IMR-90 (cell line): Measurements from ENCODE around the gene PLCG1. TPM values are rescaled to one million over a fixed set of nuclear protein-coding genes. Genes with fewer than 3 reads are reported as not detected.

Experiments used
- ATAC-seq: fragments of 200-7000 bp; cut with Tn5 transposase; 2 replicates; pipeline ENCODE4 v1.9.1; 2020; ENCODE audit warnings: low read depth, mild to moderate bottlenecking, moderate library complexity
- BruUV-seq: library from RNA; stranded (reverse); fragments of 400-500 nt; replicated peaks from 2 replicates; lab custom pipeline; 2021; lab: Mats Ljungman, UMichigan
- CTCF ChIA-PET: fragments of 300-600 bp; formaldehyde crosslinking; extraction: SDS; loops from one replicate; lab custom pipeline; 2021; ENCODE audit warnings: antibody characterized with exemption; lab: Yijun Ruan, JAX
- POLR2A ChIA-PET: fragments of 300-600 bp; sonication (Branson Sonifier 250); formaldehyde crosslinking; loops from one replicate; lab custom pipeline; 2022; ENCODE audit warnings: antibody characterized with exemption; ENCODE audit not compliant: unreplicated experiment; lab: Charles Lee
- DNase-seq: peaks from one replicate; pipeline ENCODE4 v3.0.0; 2013
- H2AFZ ChIP-seq: replicated peaks from 2 replicates; pipeline ENCODE3; 2013; ENCODE audit warnings: low read length, mild to moderate bottlenecking; ENCODE audit not compliant: poor library complexity
- H2AK5ac ChIP-seq: 2 replicates; pipeline ENCODE4 v1.6.1; 2013; ENCODE audit warnings: low read depth, low read length, inconsistent platforms
- H2AK9ac ChIP-seq: replicated peaks from 2 replicates; pipeline ENCODE3; 2013; ENCODE audit warnings: mild to moderate bottlenecking, low read depth, low read length, moderate library complexity; ENCODE audit not compliant: poor library complexity
- H2BK120ac ChIP-seq: 2 replicates; pipeline ENCODE4 v1.6.1; 2013; ENCODE audit warnings: low read depth, low read length, inconsistent platforms
- H2BK15ac ChIP-seq: 3 replicates; pipeline ENCODE4 v1.6.1; 2013; ENCODE audit warnings: low read depth, low read length, inconsistent platforms
- H2BK20ac ChIP-seq: 2 replicates; pipeline ENCODE4 v1.6.1; 2013; ENCODE audit warnings: low read depth, mild to moderate bottlenecking, inconsistent platforms, low read length, moderate library complexity
- H2BK5ac ChIP-seq: 2 replicates; pipeline ENCODE4 v1.6.1; 2013; ENCODE audit warnings: mild to moderate bottlenecking, low read depth, low read length, inconsistent platforms; ENCODE audit not compliant: poor library complexity, severe bottlenecking
- H3K14ac ChIP-seq: replicated peaks from 2 replicates; pipeline ENCODE4 v1.6.1; 2013; ENCODE audit warnings: low read depth, low read length, inconsistent platforms
- H3K18ac ChIP-seq: 2 replicates; pipeline ENCODE4 v1.6.1; 2013; ENCODE audit warnings: low read depth, low read length, control low read depth
- H3K23ac ChIP-seq: 2 replicates; pipeline ENCODE4 v1.6.1; 2013; ENCODE audit warnings: low read depth, low read length, inconsistent platforms
- H3K27ac ChIP-seq: 2 replicates; pipeline ENCODE4 v1.5.1; 2013; ENCODE audit warnings: mild to moderate bottlenecking, control low read depth, low read length; ENCODE audit not compliant: insufficient read depth
- H3K27me3 ChIP-seq: 2 replicates; pipeline ENCODE4 v1.6.1; 2013; ENCODE audit warnings: low read length; ENCODE audit not compliant: control insufficient read depth, insufficient read depth
- H3K36me3 ChIP-seq: 2 replicates; pipeline ENCODE4 v1.6.1; 2013; ENCODE audit warnings: low read length, mixed read lengths; ENCODE audit not compliant: control insufficient read depth, insufficient read depth
- H3K4ac ChIP-seq: 2 replicates; pipeline ENCODE4 v1.6.1; 2013; ENCODE audit warnings: low read depth, low read length, inconsistent platforms
- H3K4me1 ChIP-seq: 2 replicates; pipeline ENCODE4 v1.6.1; 2013; ENCODE audit warnings: low read length, mixed read lengths; ENCODE audit not compliant: control insufficient read depth, insufficient read depth
- H3K4me2 ChIP-seq: 2 replicates; pipeline ENCODE4 v1.6.1; 2013; ENCODE audit warnings: low read depth, mild to moderate bottlenecking, control low read depth, low read length, moderate library complexity
- H3K4me3 ChIP-seq: 2 replicates; pipeline ENCODE4 v1.5.1; 2013; ENCODE audit warnings: low read depth, mild to moderate bottlenecking, control low read depth, low read length, moderate library complexity; ENCODE audit not compliant: insufficient read depth
- H3K56ac ChIP-seq: 2 replicates; pipeline ENCODE4 v1.6.1; 2013; ENCODE audit warnings: low read length, inconsistent platforms; ENCODE audit not compliant: insufficient read depth; ENCODE audit errors: extremely low read depth
- H3K79me1 ChIP-seq, 2 experiments: 2 replicates each; pipeline ENCODE4 v1.6.1; 2013; ENCODE audit warnings: low read length in 2 of 2, inconsistent platforms in 1 of 2, low read depth in 1 of 2
- H3K9ac ChIP-seq: 2 replicates; pipeline ENCODE4 v1.6.1; 2013; ENCODE audit warnings: low read depth, low read length, control low read depth
- H3K9me1 ChIP-seq: 2 replicates; pipeline ENCODE4 v1.6.1; 2013; ENCODE audit warnings: low read length, inconsistent platforms; ENCODE audit not compliant: insufficient read depth
- H3K9me3 ChIP-seq: 2 replicates; pipeline ENCODE4 v1.6.1; 2013; ENCODE audit warnings: low read length; ENCODE audit not compliant: control insufficient read depth, insufficient read depth
- H4K20me1 ChIP-seq: 2 replicates; pipeline ENCODE4 v1.6.1; 2013; ENCODE audit warnings: low read length, inconsistent platforms; ENCODE audit not compliant: insufficient read depth
- H4K5ac ChIP-seq: 2 replicates; pipeline ENCODE4 v1.6.1; 2013; ENCODE audit warnings: mild to moderate bottlenecking, low read depth, low read length, control low read depth
- H4K8ac ChIP-seq, 2 experiments: 2 replicates each; pipeline ENCODE4 v1.6.1; 2013; ENCODE audit warnings: low read depth in 2 of 2, low read length in 2 of 2, control low read depth in 1 of 2, inconsistent platforms in 1 of 2
- H4K91ac ChIP-seq: 2 replicates; pipeline ENCODE4 v1.6.1; 2013; ENCODE audit warnings: low read depth, low read length, inconsistent platforms; ENCODE audit not compliant: insufficient read depth
- FOS ChIP-seq: fragments of 150-350 bp; IDR thresholded peaks from 2 replicates; pipeline ENCODE4 v1.6.1; 2016; ENCODE audit warnings: low read depth, low read length
- MAFK ChIP-seq: IDR thresholded peaks from 2 replicates; pipeline ENCODE4 v1.6.1; 2012; ENCODE audit warnings: low read depth, low read length, improper control_type of control experiment
- RCOR1 ChIP-seq: IDR thresholded peaks from 2 replicates; pipeline ENCODE4 v1.6.1; 2012; ENCODE audit warnings: mild to moderate bottlenecking, low read length, improper control_type of control experiment; ENCODE audit not compliant: insufficient replicate concordance
- RFX5 ChIP-seq: IDR thresholded peaks from 2 replicates; pipeline ENCODE4 v1.8.0; 2012; ENCODE audit warnings: low read depth, mild to moderate bottlenecking, low read length, moderate library complexity
- USF2 ChIP-seq: fragments of 150-350 bp; IDR thresholded peaks from 2 replicates; pipeline ENCODE4 v1.6.1; 2017; ENCODE audit warnings: mild to moderate bottlenecking, antibody characterized with exemption, low read length, low read depth
- WGBS, 2 experiments: methylation state at CpG; one replicate each; pipeline versions ENCODE4 v1.1.5 to v1.1.7; 2013; ENCODE audit warnings: missing lambda C conversion rate in 2 of 2; ENCODE audit not compliant: insufficient read length in 1 of 2; ENCODE audit errors: extremely low coverage in 2 of 2; 5-methylcytosine and 5-hydroxymethylcytosine counted together
- dilution Hi-C: fragments of 300-500 bp; cut with HindIII; formaldehyde crosslinking; loops from one replicate; pipeline ENCODE4 v1.14.3; 2018; ENCODE audit warnings: low sequenced_read_pairs; ENCODE audit not compliant: unreplicated experiment
- in situ Hi-C: fragments of 300-500 bp; cut with MboI; formaldehyde crosslinking; loops from 3 replicates; pipeline ENCODE4 v1.14.3; 2019; ENCODE audit warnings: low sequenced_read_pairs, inconsistent platforms, mixed read lengths
- intact Hi-C: fragments of 100-400 bp; cut with micrococcal nuclease; formaldehyde crosslinking; loops from 2 replicates; pipeline ENCODE4 v1.10.0; 2022
- polyA plus RNA-seq, 3 experiments: library from polyadenylated mRNA; depleted of rRNA; stranded (reverse); fragments of >200 nt; gene quantifications; 2 replicates each; pipeline ENCODE4 v1.2.3, GENCODE V29; 2012; ENCODE audit warnings: low replicate concordance in 1 of 3
- total RNA-seq: library from RNA; depleted of rRNA; stranded (reverse); fragments of >200 nt; gene quantifications from 2 replicates; pipeline ENCODE4 v1.2.3, GENCODE V29; 2012

The PLCG1 gene
- total and polyA plus RNA-seq, 2 of the 4 experiments (the other 2 are of a cell fraction): 59.1 to 69.1 TPM

- no peak overlapping the region for H3K9ac ChIP-seq
- no peak overlapping the region for H2BK5ac ChIP-seq
- no peak overlapping the region for H4K91ac ChIP-seq
- H3K27ac ChIP-seq: no peak overlapping the region
- no peak for ATAC-seq
- dilution Hi-C loops: no loop called here
- peaks cover 47% of the 10 kb centered on the region for H3K36me3 ChIP-seq
- in situ Hi-C loops: loop anchor here (25.0 kb wide), 1 partner anchor 453 kb away; the partner anchor contains the start of gene CHD6
- no peak overlapping the region for H2AK9ac ChIP-seq
- H4K20me1 ChIP-seq: peaks cover 76% of the 10 kb centered on the region
- no peak overlapping the region for H3K14ac ChIP-seq
- no peak for DNase-seq
- H2BK120ac ChIP-seq: no peak overlapping the region
- H3K4me3 ChIP-seq: no peak overlapping the region
- intact Hi-C loops: no loop called here
- H4K5ac ChIP-seq: no peak overlapping the region
- POLR2A ChIA-PET: no interaction called here
- peaks cover 48% of the 10 kb centered on the region for H3K9me1 ChIP-seq
- H3K4ac ChIP-seq: no peak overlapping the region
- H2BK20ac ChIP-seq: no peak overlapping the region
- peaks cover 3% of the 10 kb centered on the region for H3K4me1 ChIP-seq
- H3K18ac ChIP-seq: no peak overlapping the region
- CTCF ChIA-PET: no interaction called here
- peaks cover 54 to 92% of the 10 kb centered on the region in 2 experiments for H3K79me1 ChIP-seq
- H3K56ac ChIP-seq: no peak overlapping the region
- no peaks in the 10 kb centered on the region for H3K27me3 ChIP-seq
- no TSS peak for BruUV-seq
- 93% methylated on average over 3 of the region's 10 CpGs; no CpG with 5 or more reads in 1 of the 2 experiments for WGBS, 2 experiments
- no peak overlapping the region for H2AK5ac ChIP-seq
- H4K8ac ChIP-seq: no peak overlapping the region
- TF ChIP-seq USF2 (no peak), RCOR1 (no peak), RFX5 (no peak), FOS (no peak), MAFK (no peak)
- no peak overlapping the region for H3K23ac ChIP-seq
- no peak overlapping the region for H2AFZ ChIP-seq
- no peak overlapping the region for H2BK15ac ChIP-seq
- no peak overlapping the region for H3K4me2 ChIP-seq
- H3K9me3 ChIP-seq: no peaks in the 10 kb centered on the region
Observed at GRCh38 chr20:41159547-41159946, 22.2 kb downstream of the PLCG1 start.
